Measurements from ENCODE around the gene DCHS2.

The DCHS2 gene

GRCh38 chr4:154335588-154335987 lies 156.0 kb downstream of the DCHS2 start:
- Histone ChIP-seq H3K27ac (ENCODE audit: low read length) (no peak overlapping the region), H3K4me1 (ENCODE audit: insufficient read depth, low read length) (peaks cover 7% of the 10 kb centered on the region), H3K9me3 (ENCODE audit: insufficient read depth, low read length, severe bottlenecking) (no peaks in the 10 kb centered on the region), H3K4me2 (ENCODE audit: insufficient read depth, low read length) (no peak overlapping the region), H3K4me3 (ENCODE audit: low read depth in 1 of 2, low read length in 2 of 2) (no peak overlapping the region), H3K27me3 (ENCODE audit: insufficient read depth, low read length, poor library complexity) (peaks cover 5% of the 10 kb centered on the region), H4K20me1 (ENCODE audit: insufficient read depth, low read length) (no peaks in the 10 kb centered on the region), H3K9ac (ENCODE audit: low read depth, low read length) (no peak overlapping the region), H2AFZ (ENCODE audit: low read depth, low read length) (no peak overlapping the region), H3K36me3 (ENCODE audit: insufficient read depth, low read length) (no peaks in the 10 kb centered on the region), H3K79me2 (ENCODE audit: insufficient read depth, low read length) (no peaks in the 10 kb centered on the region)
- ATAC-seq (ENCODE audit: insufficient read depth, low read depth): no peak
- TF ChIP-seq EZH2 (IDR thresholded peaks at IDR 0.05; ENCODE audit: borderline replicate concordance, low read depth, low read length, severe bottlenecking) (no peak), CTCF (IDR thresholded peaks at IDR 0.05; ENCODE audit: borderline replicate concordance, extremely low read depth, low read length, poor library complexity, severe bottlenecking) (no peak)
- DNase-seq: no peak

GRCh38 chr4:154332681-154333421 lies 158.7 kb downstream of the DCHS2 start:
- ATAC-seq (ENCODE audit: insufficient read depth, low read depth) (peak; percentile 64), DNase-seq (peak; percentile 27)
- no peaks in the 10 kb centered on the region for H3K9me3 ChIP-seq (ENCODE audit: insufficient read depth, low read length, severe bottlenecking)
- TF ChIP-seq CTCF (IDR thresholded peaks at IDR 0.05; ENCODE audit: borderline replicate concordance, extremely low read depth, low read length, poor library complexity, severe bottlenecking): peak; percentile 5
- TF ChIP-seq EZH2 (IDR thresholded peaks at IDR 0.05; ENCODE audit: borderline replicate concordance, low read depth, low read length, severe bottlenecking): no peak
- H3K4me2 ChIP-seq (ENCODE audit: insufficient read depth, low read length): peak overlapping the region; percentile 51
- H3K79me2 ChIP-seq (ENCODE audit: insufficient read depth, low read length): no peaks in the 10 kb centered on the region
- H2AFZ ChIP-seq (ENCODE audit: low read depth, low read length): no peak overlapping the region
- no peak overlapping the region for H3K9ac ChIP-seq (ENCODE audit: low read depth, low read length)
- peaks cover 8% of the 10 kb centered on the region for H3K27me3 ChIP-seq (ENCODE audit: insufficient read depth, low read length, poor library complexity)
- H4K20me1 ChIP-seq (ENCODE audit: insufficient read depth, low read length): no peaks in the 10 kb centered on the region
- H3K36me3 ChIP-seq (ENCODE audit: insufficient read depth, low read length): no peaks in the 10 kb centered on the region
- peaks cover 7% of the 10 kb centered on the region for H3K4me1 ChIP-seq (ENCODE audit: insufficient read depth, low read length)
- peak overlapping the region in 1 of 2 experiments; percentile 23; a peak in 1 of 4 replicates for H3K4me3 ChIP-seq (ENCODE audit: low read depth in 1 of 2, low read length in 2 of 2)
- no peak overlapping the region for H3K27ac ChIP-seq (ENCODE audit: low read length)

- Histone ChIP-seq H3K9ac (ENCODE audit: low read depth, low read length) (no peak overlapping the region), H3K27me3 (ENCODE audit: insufficient read depth, low read length, poor library complexity) (peaks cover 8% of the 10 kb centered on the region), H4K20me1 (ENCODE audit: insufficient read depth, low read length) (no peaks in the 10 kb centered on the region), H3K4me3 (ENCODE audit: low read depth in 1 of 2, low read length in 2 of 2) (no peak overlapping the region), H3K9me3 (ENCODE audit: insufficient read depth, low read length, severe bottlenecking) (no peaks in the 10 kb centered on the region), H2AFZ (ENCODE audit: low read depth, low read length) (no peak overlapping the region), H3K36me3 (ENCODE audit: insufficient read depth, low read length) (no peaks in the 10 kb centered on the region), H3K4me2 (ENCODE audit: insufficient read depth, low read length) (no peak overlapping the region), H3K79me2 (ENCODE audit: insufficient read depth, low read length) (no peaks in the 10 kb centered on the region), H3K4me1 (ENCODE audit: insufficient read depth, low read length) (peaks cover 7% of the 10 kb centered on the region), H3K27ac (ENCODE audit: low read length) (no peak overlapping the region)
- ATAC-seq (ENCODE audit: insufficient read depth, low read depth): no peak
- DNase-seq: no peak
- TF ChIP-seq EZH2 (IDR thresholded peaks at IDR 0.05; ENCODE audit: borderline replicate concordance, low read depth, low read length, severe bottlenecking): no peak
- TF ChIP-seq CTCF (IDR thresholded peaks at IDR 0.05; ENCODE audit: borderline replicate concordance, extremely low read depth, low read length, poor library complexity, severe bottlenecking): no peak
Measured at GRCh38 chr4:154329939-154330338, 161.7 kb downstream of the DCHS2 start.
